HG02588 (cell line): ENCODE data around the gene FHOD3.
"Not testable (repeated sequence)": the region's sequence is repeated elsewhere in the genome, so short reads cannot be mapped to it uniquely, and the experiment has no call there.

Source experiments
- ATAC-seq: cut with Tn5 transposase; IDR thresholded peaks from one replicate; pipeline ENCODE4 v1.9.1; 2021; ENCODE audit warnings: mild to moderate bottlenecking, moderate library complexity; ENCODE audit not compliant: unreplicated experiment

Gene FHOD3

GRCh38 chr18:36441426-36442240 is 144.1 kb downstream of the FHOD3 start:
- ATAC-seq: no peak

- ATAC-seq: no peak
These were observed 145.2 kb downstream of the FHOD3 start for GRCh38 chr18:36442717-36443116.

- no peak for ATAC-seq
These were observed 148.5 kb downstream of the FHOD3 start for GRCh38 chr18:36446059-36446458.

- no peak for ATAC-seq
These were observed 151.1 kb downstream of the FHOD3 start for GRCh38 chr18:36448384-36449290.

GRCh38 chr18:36449451-36449850 is 151.9 kb downstream of the FHOD3 start:
- ATAC-seq: no peak

GRCh38 chr18:36450264-36450663 is 152.8 kb downstream of the FHOD3 start:
- no peak for ATAC-seq

- no peak for ATAC-seq
These were observed 154.1 kb downstream of the FHOD3 start for GRCh38 chr18:36451454-36452251.

GRCh38 chr18:36454245-36454644 is 156.7 kb downstream of the FHOD3 start:
- no peak for ATAC-seq

- no peak for ATAC-seq
These were observed 157.4 kb downstream of the FHOD3 start for GRCh38 chr18:36454848-36455458.

- no peak for ATAC-seq
These were observed 158.4 kb downstream of the FHOD3 start for GRCh38 chr18:36455931-36456330.

GRCh38 chr18:36456622-36457021 is 159.1 kb downstream of the FHOD3 start:
- no peak for ATAC-seq

GRCh38 chr18:36457683-36458082 is 160.2 kb downstream of the FHOD3 start:
- no peak for ATAC-seq

- ATAC-seq: no peak
These were observed 160.8 kb downstream of the FHOD3 start for GRCh38 chr18:36458306-36458705.

- no peak for ATAC-seq
These were observed 161.7 kb downstream of the FHOD3 start for GRCh38 chr18:36459203-36459602.

GRCh38 chr18:36459786-36460185 is 162.3 kb downstream of the FHOD3 start:
- no peak for ATAC-seq

GRCh38 chr18:36460324-36460850 is 162.9 kb downstream of the FHOD3 start:
- no peak for ATAC-seq

GRCh38 chr18:36460854-36461253 is 163.3 kb downstream of the FHOD3 start:
- no peak for ATAC-seq

- no peak for ATAC-seq
These were observed 164.1 kb downstream of the FHOD3 start for GRCh38 chr18:36461551-36461987.

- ATAC-seq: not testable (repeated sequence)
These were observed 166.0 kb downstream of the FHOD3 start for GRCh38 chr18:36463516-36463915.

- no peak for ATAC-seq
These were observed 166.7 kb downstream of the FHOD3 start for GRCh38 chr18:36464126-36464651.
